Loucy (cell line): ENCODE results near the gene DPPA3.
A peak's percentile ranks its signal among the peaks of the same experiment; 100 is the strongest.
"Not testable (repeated sequence)": the region's sequence is repeated elsewhere in the genome, so short reads cannot be mapped to it uniquely, and the experiment has no call there.

ENCODE experiments used
- H2AFZ ChIP-seq: fragments of 200-600 bp; sonication (generic); 2 replicates; pipeline ENCODE4 v1.6.0; 2016; ENCODE audit warnings: antibody characterized with exemption, mild to moderate bottlenecking, low read length, moderate library complexity
- H3F3A ChIP-seq: fragments of 200-600 bp; 2 replicates; pipeline ENCODE4 v1.6.0; 2016; ENCODE audit warnings: antibody characterized with exemption, low read depth, mild to moderate bottlenecking
- H3K27me3 ChIP-seq: fragments of 200-600 bp; sonication (generic); 2 replicates; pipeline ENCODE4 v1.6.1; 2014; ENCODE audit warnings: low read length, mild to moderate bottlenecking; ENCODE audit not compliant: insufficient read depth, poor library complexity, severe bottlenecking
- H3K36me3 ChIP-seq: fragments of 200-600 bp; sonication (generic); 2 replicates; pipeline ENCODE4 v1.6.1; 2016; ENCODE audit warnings: low read length; ENCODE audit not compliant: insufficient read depth
- H3K4me1 ChIP-seq: fragments of 200-600 bp; sonication (generic); 2 replicates; pipeline ENCODE4 v1.5.1; 2014; ENCODE audit warnings: low read length, mild to moderate bottlenecking; ENCODE audit not compliant: insufficient read depth, poor library complexity, severe bottlenecking
- H3K4me2 ChIP-seq: fragments of 200-600 bp; sonication (generic); 2 replicates; pipeline ENCODE4 v1.6.0; 2014; ENCODE audit warnings: antibody characterized with exemption, low read length, low read depth, mild to moderate bottlenecking; ENCODE audit not compliant: poor library complexity, severe bottlenecking
- H3K4me3 ChIP-seq: fragments of 200-600 bp; sonication (generic); 2 replicates; pipeline ENCODE4 v1.5.1; 2014; ENCODE audit warnings: low read length, mild to moderate bottlenecking, mixed read lengths; ENCODE audit not compliant: poor library complexity, severe bottlenecking
- H3K79me2 ChIP-seq: fragments of 200-600 bp; sonication (generic); 2 replicates; pipeline ENCODE4 v1.6.1; 2014; ENCODE audit warnings: low read length; ENCODE audit not compliant: insufficient read depth
- H3K9ac ChIP-seq: fragments of 200-600 bp; sonication (generic); 2 replicates; pipeline ENCODE4 v1.6.0; 2014; ENCODE audit warnings: mild to moderate bottlenecking, low read depth, low read length, moderate library complexity; ENCODE audit not compliant: poor library complexity, severe bottlenecking
- H3K9me2 ChIP-seq: fragments of 200-600 bp; sonication (generic); replicated peaks from 2 replicates; pipeline ENCODE4 v1.6.1; 2016; ENCODE audit warnings: low read depth, low read length, mixed read lengths
- H3K9me3 ChIP-seq: fragments of 200-600 bp; sonication (generic); 2 replicates; pipeline ENCODE4 v1.6.1; 2014; ENCODE audit warnings: mild to moderate bottlenecking, antibody characterized with exemption, low read length, low read depth; ENCODE audit not compliant: insufficient read depth
- H4K20me1 ChIP-seq: fragments of 200-600 bp; sonication (generic); 2 replicates; pipeline ENCODE4 v1.6.0; 2014; ENCODE audit warnings: antibody characterized with exemption, low read length, mild to moderate bottlenecking; ENCODE audit not compliant: insufficient read depth, poor library complexity, severe bottlenecking
- CTCF ChIP-seq: fragments of 200-600 bp; sonication (generic); conservative IDR thresholded peaks from 2 replicates; pipeline ENCODE4 v1.5.1; 2014; ENCODE audit warnings: mild to moderate bottlenecking, antibody characterized with exemption, low read length
- EZH2phosphoT487 ChIP-seq: fragments of 200-600 bp; IDR thresholded peaks from 2 replicates; pipeline ENCODE4 v1.6.1; 2018; ENCODE audit warnings: antibody characterized with exemption, mild to moderate bottlenecking, moderate library complexity, borderline replicate concordance

DPPA3 gene

GRCh38 chr12:7750350-7750749, 39.1 kb downstream of the DPPA3 start:
- Histone ChIP-seq H3K27me3 (no peaks in the 10 kb centered on the region), H3K9me3 (no peaks in the 10 kb centered on the region), H2AFZ (no peak overlapping the region), H3K4me2 (no peak overlapping the region), H3K4me3 (no peak overlapping the region), H3K9me2 (no peaks in the 10 kb centered on the region), H3F3A (no peaks in the 10 kb centered on the region), H3K36me3 (no peaks in the 10 kb centered on the region), H4K20me1 (no peaks in the 10 kb centered on the region), H3K4me1 (peaks cover 6% of the 10 kb centered on the region), H3K9ac (no peak overlapping the region), H3K79me2 (no peaks in the 10 kb centered on the region)
- TF ChIP-seq EZH2phosphoT487, result no peak
- TF ChIP-seq CTCF, result no peak

DNA sequence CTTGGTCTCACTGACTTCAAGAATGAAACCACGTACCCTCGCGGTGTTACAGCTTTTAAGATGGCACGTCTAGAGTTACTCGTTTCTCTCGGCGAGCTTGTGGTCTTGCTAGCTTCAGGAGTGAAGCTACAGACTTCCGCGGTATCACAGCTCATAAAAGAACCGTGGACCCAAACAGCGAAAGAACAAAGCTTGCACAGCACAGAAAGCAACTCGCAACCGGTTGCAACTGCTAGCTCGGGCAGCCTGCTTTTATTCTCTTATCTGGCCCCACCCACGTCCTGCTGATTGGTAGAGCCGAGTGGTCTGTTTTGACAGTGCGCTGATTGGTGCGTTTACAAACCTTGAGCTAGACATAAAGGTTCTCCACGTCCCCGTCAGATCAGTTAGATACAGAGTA, 40.2 kb downstream of the DPPA3 start:
- H4K20me1 ChIP-seq, result no peaks in the 10 kb centered on the region
- H3K9me2 ChIP-seq, result no peaks in the 10 kb centered on the region
- no peaks in the 10 kb centered on the region for H3F3A ChIP-seq
- H3K4me3 ChIP-seq, result no peak overlapping the region
- H3K36me3 ChIP-seq, result no peaks in the 10 kb centered on the region
- TF ChIP-seq CTCF, result no peak
- no peak for TF ChIP-seq EZH2phosphoT487
- H3K79me2 ChIP-seq, result no peaks in the 10 kb centered on the region
- no peaks in the 10 kb centered on the region for H3K27me3 ChIP-seq
- H3K9me3 ChIP-seq, result no peaks in the 10 kb centered on the region
- H2AFZ ChIP-seq, result no peak overlapping the region
- no peak overlapping the region for H3K9ac ChIP-seq
- no peak overlapping the region for H3K4me2 ChIP-seq
- peaks cover 6% of the 10 kb centered on the region for H3K4me1 ChIP-seq

GRCh38 chr12:7751941-7752922, 41.0 kb downstream of the DPPA3 start:
- not testable (repeated sequence) for H3K4me3 ChIP-seq, H3K9me2 ChIP-seq, H3K4me1 ChIP-seq, H3K79me2 ChIP-seq, H3F3A ChIP-seq, H4K20me1 ChIP-seq, H3K36me3 ChIP-seq, H2AFZ ChIP-seq, H3K9ac ChIP-seq, H3K27me3 ChIP-seq, H3K9me3 ChIP-seq
- H3K4me2 ChIP-seq, result peak overlapping the region; percentile 26

- not testable (repeated sequence) for H3K27me3 ChIP-seq, H3K4me2 ChIP-seq, H3F3A ChIP-seq, H2AFZ ChIP-seq, H3K9ac ChIP-seq, H3K4me1 ChIP-seq, H3K79me2 ChIP-seq, H3K4me3 ChIP-seq, H3K9me2 ChIP-seq, H3K36me3 ChIP-seq, H3K9me3 ChIP-seq, H4K20me1 ChIP-seq
Measured at GRCh38 chr12:7755668-7756067, 44.4 kb downstream of the DPPA3 start.
